Testis (tissue), 3 donors: ENCODE results near the gene TMEM191C. TPM values are rescaled to one million over a fixed set of nuclear protein-coding genes. Genes with fewer than 3 reads are reported as not detected.
"Not testable (repeated sequence)": the region's sequence is repeated elsewhere in the genome, so short reads cannot be mapped to it uniquely, and the experiment has no call there.

Experiments
- DNase-seq: peaks from one replicate; pipeline ENCODE4 v3.0.0-alpha.2; 2019
- H3K27ac ChIP-seq, 2 donors: fragments of 200-600 bp; sonication (generic); one replicate each; pipeline ENCODE4 v1.5.1; 2019
- H3K27me3 ChIP-seq: fragments of 200-600 bp; sonication (generic); one replicate; pipeline ENCODE4 v1.5.1; 2019
- H3K36me3 ChIP-seq: fragments of 200-600 bp; sonication (generic); one replicate; pipeline ENCODE4 v1.5.1; 2017; ENCODE audit warnings: low read depth; ENCODE audit errors: missing control alignments
- H3K4me1 ChIP-seq: fragments of 200-600 bp; sonication (generic); one replicate; pipeline ENCODE4 v1.5.1; 2019
- H3K4me3 ChIP-seq, 2 donors: fragments of 200-600 bp; sonication (generic); one replicate each; pipeline ENCODE4 v1.5.1; 2017 to 2019
- H3K9me3 ChIP-seq: fragments of 200-600 bp; sonication (generic); one replicate; pipeline ENCODE4 v1.5.1; 2017
- CTCF ChIP-seq, 3 experiments: fragments of 450-650 bp in 2 of 3; fragments of 200-600 bp in 1 of 3; sonication (generic) in 1 of 3; IDR thresholded peaks; one replicate each; pipeline ENCODE4 v1.5.1; 2016 to 2019; ENCODE audit warnings: antibody characterized with exemption in 3 of 3, mild to moderate bottlenecking in 2 of 3, moderate library complexity in 1 of 3
- POLR2A ChIP-seq: fragments of 450-650 bp; IDR thresholded peaks from one replicate; pipeline ENCODE4 v1.6.1; 2017; ENCODE audit warnings: antibody characterized with exemption, mild to moderate bottlenecking, moderate library complexity
- WGBS, 2 donors: methylation state at CpG; one replicate each; pipeline ENCODE4 v1.1.5; 2018; 5-methylcytosine and 5-hydroxymethylcytosine counted together
- intact Hi-C: fragments of 100-400 bp; cut with DNase I; formaldehyde crosslinking; loops from one replicate; pipeline ENCODE4 v1.15.1; 2023; ENCODE audit warnings: low total_unique reads
- polyA plus RNA-seq: library from polyadenylated mRNA; stranded (reverse); fragments of 350-450 nt; fragmentation: Illumina TruSeq; extraction: RNeasy Lipid Tissue Mini Kit (QIAGEN cat#74804); gene quantifications from one replicate; pipeline ENCODE4 v1.2.3, GENCODE V29; 2014; ENCODE audit warnings: low read depth, low replicate concordance; ENCODE audit not compliant: insufficient read depth
- total RNA-seq, 2 donors: library from RNA; depleted of rRNA; stranded (reverse); fragments of >200 nt; gene quantifications; one replicate each; pipeline ENCODE4 v1.2.3, GENCODE V29; 2016

TMEM191C gene
- total and polyA plus RNA-seq, 3 donors from 2014 or later: 35.3 to 78.2 (median 54.4) TPM

- Histone ChIP-seq H3K27ac (no peak overlapping the region), H3K4me1 (no peaks in the 10 kb centered on the region), H3K27me3 (no peaks in the 10 kb centered on the region), H3K4me3 (no peak overlapping the region), H3K36me3 (no peaks in the 10 kb centered on the region), H3K9me3 (no peaks in the 10 kb centered on the region)
- DNase-seq: peak; percentile 8
- WGBS, 2 donors: 76 to 83% methylated on average over 7 of the region's 7 CpGs
- intact Hi-C loops: no loop called here
- TF ChIP-seq POLR2A: no peak
- no peak for TF ChIP-seq CTCF (IDR thresholded peaks at IDR 0.05)
Measured at GRCh38 chr22:21451545-21452520, 15.4 kb upstream of the TMEM191C start.

- H3K36me3 ChIP-seq, DNase-seq, H3K27ac ChIP-seq, H3K4me1 ChIP-seq, H3K27me3 ChIP-seq, intact Hi-C loops, H3K9me3 ChIP-seq, H3K4me3 ChIP-seq: not testable (repeated sequence)
- 79 to 98% methylated on average over 2 to 4 of the region's 4 CpGs for WGBS, 2 donors
Measured at GRCh38 chr22:21452666-21453065, 14.5 kb upstream of the TMEM191C start.

- H3K4me3 ChIP-seq, H3K4me1 ChIP-seq, H3K36me3 ChIP-seq, DNase-seq, H3K9me3 ChIP-seq, H3K27ac ChIP-seq, intact Hi-C loops, H3K27me3 ChIP-seq: not testable (repeated sequence)
- WGBS, 2 donors: 92 to 93% methylated on average over 9 of the region's 9 CpGs
Measured at GRCh38 chr22:21454998-21455333, 12.2 kb upstream of the TMEM191C start.

- H3K9me3 ChIP-seq: no peaks in the 10 kb centered on the region
- H3K4me1 ChIP-seq: no peaks in the 10 kb centered on the region
- no peak overlapping the region for H3K27ac ChIP-seq
- intact Hi-C loops: no loop called here
- no peak for DNase-seq
- TF ChIP-seq CTCF (IDR thresholded peaks at IDR 0.05): no peak
- TF ChIP-seq POLR2A: no peak
- 89 to 90% methylated on average over 11 to 19 of the region's 19 CpGs for WGBS, 2 donors
- H3K36me3 ChIP-seq: no peaks in the 10 kb centered on the region
- no peak overlapping the region for H3K4me3 ChIP-seq
- no peaks in the 10 kb centered on the region for H3K27me3 ChIP-seq
Measured at GRCh38 chr22:21455334-21456089, 11.7 kb upstream of the TMEM191C start.

GRCh38 chr22:21457023-21457787 lies 10.0 kb upstream of the TMEM191C start:
- no peaks in the 10 kb centered on the region for H3K4me1 ChIP-seq
- intact Hi-C loops: no loop called here
- no peak overlapping the region for H3K27ac ChIP-seq
- H3K4me3 ChIP-seq: no peak overlapping the region
- no peaks in the 10 kb centered on the region for H3K9me3 ChIP-seq
- 89 to 92% methylated on average over 19 of the region's 19 CpGs for WGBS, 2 donors
- no peaks in the 10 kb centered on the region for H3K36me3 ChIP-seq
- TF ChIP-seq CTCF (IDR thresholded peaks at IDR 0.05) (no peak), POLR2A (no peak)
- DNase-seq: no peak
- H3K27me3 ChIP-seq: no peaks in the 10 kb centered on the region

GRCh38 chr22:21462672-21463071 lies 4.5 kb upstream of the TMEM191C start:
- H3K4me3 ChIP-seq, H3K27me3 ChIP-seq, intact Hi-C loops, H3K4me1 ChIP-seq, H3K9me3 ChIP-seq, H3K36me3 ChIP-seq, H3K27ac ChIP-seq, DNase-seq: not testable (repeated sequence)
- WGBS, 2 donors: 100% methylated on average over 1 of the region's 4 CpGs; no CpG with 5 or more reads in 1 of the 2 donors

GRCh38 chr22:21468194-21469096 lies 1.3 kb downstream of the TMEM191C start:
- H3K27me3 ChIP-seq, intact Hi-C loops, H3K9me3 ChIP-seq, H3K4me1 ChIP-seq, H3K27ac ChIP-seq, H3K36me3 ChIP-seq: not testable (repeated sequence)
- peak overlapping the region in 1 of 2 donors; percentile 31 for H3K4me3 ChIP-seq
- 0% methylated on average over 1 to 10 of the region's 60 CpGs for WGBS, 2 donors
- DNase-seq: peak; percentile 94
